Urinary bladder (tissue), 4 donors: Measurements from ENCODE around the gene TBCK. TPM values are rescaled to one million over a fixed set of nuclear protein-coding genes. Genes with fewer than 3 reads are reported as not detected.

ENCODE experiments used
- DNase-seq: peaks from one replicate; pipeline ENCODE4 v3.0.0-alpha.2; 2015; ENCODE audit errors: extremely low spot score
- H3K27ac ChIP-seq: one replicate; pipeline ENCODE4 v1.5.1; 2013; ENCODE audit warnings: low read depth, mild to moderate bottlenecking, moderate library complexity
- H3K36me3 ChIP-seq: one replicate; pipeline ENCODE4 v1.6.1; 2013; ENCODE audit warnings: mild to moderate bottlenecking, moderate library complexity; ENCODE audit not compliant: insufficient read depth
- H3K4me1 ChIP-seq: one replicate; pipeline ENCODE4 v1.6.1; 2013; ENCODE audit warnings: mild to moderate bottlenecking, moderate library complexity; ENCODE audit not compliant: insufficient read depth
- H3K4me3 ChIP-seq: one replicate; pipeline ENCODE4 v1.5.1; 2013; ENCODE audit warnings: low read depth, low read length
- whole genome bisulfite sequencing: extraction: QIAGEN DNeasy Blood & Tissue Kit; methylation state at CpG from one replicate; pipeline ENCODE4 v1.1.7; 2013; 5-methylcytosine and 5-hydroxymethylcytosine counted together
- polyA plus RNA-seq: library from polyadenylated mRNA; stranded (reverse); fragments of 200-250 nt; gene quantifications from one replicate; pipeline ENCODE4 v1.2.3, GENCODE V29; 2013
- total RNA-seq: library from RNA; depleted of rRNA; stranded (reverse); fragments of >200 nt; gene quantifications from one replicate; pipeline ENCODE4 v1.2.3, GENCODE V29; 2014
- donor health status: healthy with polysubstance abuse.
- donor health status: healthy.

The TBCK gene
- total and polyA plus RNA-seq, 2 donors: 14.1 to 113 TPM

DNA sequence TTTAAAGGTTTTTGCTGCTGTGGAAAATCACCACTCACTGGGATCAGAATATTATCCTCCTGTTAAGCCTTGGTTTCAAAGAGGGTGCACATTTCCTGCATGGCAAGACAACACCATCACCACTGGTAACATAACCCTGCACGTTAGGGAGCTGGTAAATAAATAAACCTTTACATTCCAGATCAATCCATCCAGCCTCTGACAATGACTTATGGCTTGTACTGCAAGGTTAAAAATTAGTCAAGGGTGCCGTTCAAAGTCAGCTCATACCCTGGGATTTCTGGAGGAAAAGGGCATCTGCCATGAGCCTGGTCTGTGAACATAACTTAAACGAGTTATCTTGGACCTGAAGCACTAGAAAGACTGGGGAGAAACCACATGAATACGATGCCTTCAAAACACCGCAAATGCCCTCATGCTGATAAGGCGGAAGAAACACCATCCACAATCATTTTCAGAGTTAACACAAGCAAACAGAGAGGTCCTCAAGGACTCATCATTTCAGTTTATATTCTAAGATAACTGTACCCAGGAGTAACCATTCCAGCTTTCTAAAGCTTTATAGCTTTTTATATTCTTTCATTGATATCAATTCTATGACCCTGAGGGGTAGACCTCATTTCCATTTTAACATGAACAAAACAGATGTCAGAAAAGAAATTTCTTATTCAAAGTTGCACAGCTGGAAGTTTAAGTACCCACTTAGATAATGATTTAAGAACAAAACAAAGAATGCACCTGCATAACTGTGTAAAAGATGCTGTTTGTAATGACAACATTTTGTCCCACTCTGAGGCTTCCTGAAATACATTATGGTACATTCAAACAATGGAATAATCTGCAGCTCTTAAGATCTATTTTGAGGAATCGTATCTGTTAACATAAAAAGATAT, 317.6 kb downstream of the TBCK start:
- H3K36me3 ChIP-seq: no peaks in the 10 kb centered on the region
- no peak overlapping the region for H3K4me3 ChIP-seq
- no peak overlapping the region for H3K27ac ChIP-seq
- WGBS: 68% methylated on average over 7 of the region's 7 CpGs
- H3K4me1 ChIP-seq: peaks cover 2% of the 10 kb centered on the region
- DNase-seq: no peak

DNA sequence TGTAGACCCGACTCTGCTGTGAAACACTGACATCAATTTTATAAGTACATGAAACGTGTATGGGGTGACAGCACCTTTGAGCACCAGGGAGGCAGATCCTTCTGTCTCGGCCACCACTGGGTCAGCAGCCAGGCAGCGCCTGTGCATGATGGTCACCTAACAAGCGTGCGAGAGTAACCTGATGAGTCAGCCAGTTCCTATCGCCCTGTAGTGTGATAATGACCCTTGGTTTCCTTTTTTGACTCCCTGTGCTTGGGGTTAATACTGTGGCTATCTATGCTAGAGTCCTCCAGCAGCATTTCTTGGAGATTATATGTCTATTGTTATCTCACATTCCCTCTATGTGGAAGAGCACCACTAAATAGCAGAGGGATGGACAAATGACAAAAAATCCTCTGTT, 319.2 kb downstream of the TBCK start:
- Histone ChIP-seq H3K4me3 (no peak overlapping the region), H3K27ac (no peak overlapping the region), H3K4me1 (peaks cover 2% of the 10 kb centered on the region), H3K36me3 (no peaks in the 10 kb centered on the region)
- WGBS: 76% methylated on average over 7 of the region's 7 CpGs
- no peak for DNase-seq

DNA sequence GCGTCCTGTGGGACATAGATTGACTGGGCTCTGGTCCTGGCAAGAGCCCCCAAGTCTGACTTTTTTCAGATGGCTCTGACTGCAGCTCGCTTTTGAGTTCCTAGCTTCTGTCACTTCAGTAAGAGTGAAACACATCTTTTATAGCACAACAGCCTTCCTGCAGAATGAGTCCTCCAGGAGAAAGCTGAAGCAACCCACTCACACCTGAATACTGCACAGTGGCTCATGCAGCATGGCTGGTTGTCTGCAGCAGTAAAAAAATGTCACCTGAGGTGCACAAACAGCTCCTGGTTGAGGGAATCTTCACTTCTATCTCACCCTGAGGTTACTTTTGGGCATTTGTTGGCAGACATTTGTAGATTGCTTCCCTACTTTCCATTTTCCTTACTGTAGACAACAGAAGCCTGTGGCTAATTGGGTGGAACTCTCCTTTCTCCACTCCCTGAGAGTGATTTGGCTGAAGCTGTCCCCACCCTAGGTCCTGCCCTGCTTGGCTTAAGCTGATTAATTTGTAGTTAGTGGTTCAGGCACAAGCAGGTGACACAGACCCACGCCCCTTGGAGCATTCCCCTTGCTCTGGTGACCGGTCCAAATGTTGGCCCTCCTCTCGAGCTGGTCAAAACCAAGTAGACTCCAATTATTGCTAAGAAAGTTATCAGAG, 321.0 kb downstream of the TBCK start:
- H3K27ac ChIP-seq: no peak overlapping the region
- no peak for DNase-seq
- no peaks in the 10 kb centered on the region for H3K36me3 ChIP-seq
- no peak overlapping the region for H3K4me3 ChIP-seq
- 93% methylated on average over 5 of the region's 5 CpGs for WGBS
- peaks cover 2% of the 10 kb centered on the region for H3K4me1 ChIP-seq

DNA sequence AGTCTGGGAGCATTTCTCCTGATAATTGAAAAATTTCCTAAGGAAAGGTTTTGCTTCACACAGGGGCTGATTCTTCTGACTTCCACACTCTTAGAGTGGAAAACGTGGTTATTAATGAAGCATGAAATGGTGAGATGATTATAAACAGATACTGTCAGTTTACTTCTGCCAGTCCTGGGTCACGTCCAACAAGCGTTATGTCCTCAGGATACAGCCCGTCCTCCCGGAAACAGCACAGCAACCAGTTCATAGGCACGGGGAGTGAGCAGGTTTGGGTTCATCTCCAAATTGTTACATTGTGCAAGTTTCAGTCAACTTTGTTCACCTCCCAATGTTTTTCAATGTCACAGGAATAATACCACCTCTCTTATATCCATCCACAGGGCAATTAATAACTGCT, 321.9 kb downstream of the TBCK start:
- 26% methylated on average over 6 of the region's 6 CpGs for WGBS
- H3K27ac ChIP-seq: no peak overlapping the region
- DNase-seq: no peak
- no peaks in the 10 kb centered on the region for H3K36me3 ChIP-seq
- H3K4me3 ChIP-seq: no peak overlapping the region
- peaks cover 2% of the 10 kb centered on the region for H3K4me1 ChIP-seq

DNA sequence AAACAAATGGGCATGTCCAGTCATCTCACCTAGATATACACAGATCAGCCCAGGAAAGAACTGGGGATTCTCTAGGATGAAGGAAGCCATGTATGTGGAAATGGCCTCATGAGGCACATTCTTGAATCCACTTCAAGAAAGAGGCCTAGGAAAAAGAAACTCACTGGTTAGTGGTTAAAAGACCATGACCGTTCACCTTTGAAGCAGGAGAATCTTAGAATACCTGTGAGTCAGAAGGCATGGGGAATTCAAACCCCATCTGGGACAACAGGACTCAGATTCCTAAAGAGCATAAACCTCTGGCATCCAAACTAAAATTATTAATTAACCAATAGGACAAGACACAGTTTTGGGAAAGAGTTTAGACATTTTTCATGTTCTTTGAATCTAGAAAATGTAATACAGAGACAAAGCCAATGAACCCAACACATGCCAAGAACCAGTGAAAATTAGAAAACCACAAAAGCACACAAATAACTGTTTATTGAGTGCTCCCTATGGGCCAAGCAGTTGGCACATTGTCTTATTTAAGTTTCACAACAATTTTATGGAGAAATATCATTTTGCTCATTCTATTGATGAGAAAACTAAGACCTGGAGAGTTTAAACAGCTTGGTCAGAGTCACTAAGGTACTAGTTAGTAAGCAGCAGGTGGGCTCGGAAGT, 323.2 kb downstream of the TBCK start:
- no peaks in the 10 kb centered on the region for H3K36me3 ChIP-seq
- DNase-seq: no peak
- no peak overlapping the region for H3K4me3 ChIP-seq
- 98% methylated on average over 2 of the region's 2 CpGs for WGBS
- H3K27ac ChIP-seq: no peak overlapping the region
- H3K4me1 ChIP-seq: no peaks in the 10 kb centered on the region

DNA sequence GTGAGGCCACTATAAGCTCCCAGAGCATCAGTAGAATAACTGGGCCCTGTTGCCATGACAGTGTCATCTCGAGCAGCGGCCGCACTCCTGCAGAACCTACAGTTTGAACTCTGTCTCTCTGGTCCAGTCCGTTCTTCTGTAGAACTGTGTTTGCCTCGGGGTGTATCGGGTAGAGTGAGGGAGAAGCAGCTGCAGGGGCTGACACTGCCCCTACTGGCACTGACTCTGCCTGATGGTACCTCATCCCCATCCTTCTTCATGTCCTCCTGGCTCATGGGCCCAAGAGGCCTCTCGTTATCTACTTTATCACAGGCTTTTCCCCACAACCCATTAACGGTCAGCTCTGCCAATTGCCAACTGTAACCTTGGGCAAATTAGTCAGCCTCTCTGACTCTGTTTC, 324.3 kb downstream of the TBCK start:
- no peaks in the 10 kb centered on the region for H3K4me1 ChIP-seq
- H3K36me3 ChIP-seq: no peaks in the 10 kb centered on the region
- H3K27ac ChIP-seq: no peak overlapping the region
- no peak for DNase-seq
- 95% methylated on average over 8 of the region's 8 CpGs for WGBS
- no peak overlapping the region for H3K4me3 ChIP-seq

Other genes with a start within 250 kb of the TBCK start
- gene AIMP1, start 341 bp upstream of the TBCK start, total RNA-seq: 34.5 TPM
- gene AIMP1, start 341 bp upstream of the TBCK start, polyA plus RNA-seq: 34.6 TPM
- gene GIMD1, start 52.6 kb upstream of the TBCK start, total RNA-seq: not detected
- not detected for gene GIMD1, start 52.6 kb upstream of the TBCK start, polyA plus RNA-seq